HG02870 (cell line): ENCODE measurements around the gene CASZ1.

Experiments used
- ATAC-seq: cut with Tn5 transposase; IDR thresholded peaks from one replicate; pipeline ENCODE4 v1.9.1; 2021; ENCODE audit warnings: mild to moderate bottlenecking, moderate library complexity; ENCODE audit not compliant: unreplicated experiment

The CASZ1 gene

GRCh38 chr1:10796029-10796944 lies at the start of gene CASZ1:
CASZ1 (minus strand) TSS chr1:10796646; CDS start chr1:10693889, 102,757 bp downstream.
- ATAC-seq = no peak

DNA sequence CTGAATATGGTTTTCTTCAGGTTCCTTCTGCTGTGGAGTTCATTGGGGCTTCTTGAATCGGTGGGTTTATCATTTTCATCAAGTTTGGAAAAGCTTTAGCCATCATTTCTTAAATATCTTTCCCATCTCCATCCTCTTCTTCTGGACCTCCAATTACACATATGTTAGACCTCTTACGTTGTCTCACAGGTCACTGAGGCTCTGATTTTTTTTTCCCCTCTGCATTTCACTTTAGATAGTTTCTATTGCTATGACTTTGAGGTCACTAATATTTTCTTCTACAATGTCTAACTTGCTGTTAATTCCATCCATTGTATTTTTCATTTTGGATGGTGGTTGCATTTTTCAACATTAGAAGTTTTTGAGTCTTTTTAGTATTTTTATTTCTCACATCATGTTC lies 47.3 kb upstream of the CASZ1 start:
- no peak for ATAC-seq

- no peak for ATAC-seq
Measured at GRCh38 chr1:10841118-10841517, 44.7 kb upstream of the CASZ1 start.

DNA sequence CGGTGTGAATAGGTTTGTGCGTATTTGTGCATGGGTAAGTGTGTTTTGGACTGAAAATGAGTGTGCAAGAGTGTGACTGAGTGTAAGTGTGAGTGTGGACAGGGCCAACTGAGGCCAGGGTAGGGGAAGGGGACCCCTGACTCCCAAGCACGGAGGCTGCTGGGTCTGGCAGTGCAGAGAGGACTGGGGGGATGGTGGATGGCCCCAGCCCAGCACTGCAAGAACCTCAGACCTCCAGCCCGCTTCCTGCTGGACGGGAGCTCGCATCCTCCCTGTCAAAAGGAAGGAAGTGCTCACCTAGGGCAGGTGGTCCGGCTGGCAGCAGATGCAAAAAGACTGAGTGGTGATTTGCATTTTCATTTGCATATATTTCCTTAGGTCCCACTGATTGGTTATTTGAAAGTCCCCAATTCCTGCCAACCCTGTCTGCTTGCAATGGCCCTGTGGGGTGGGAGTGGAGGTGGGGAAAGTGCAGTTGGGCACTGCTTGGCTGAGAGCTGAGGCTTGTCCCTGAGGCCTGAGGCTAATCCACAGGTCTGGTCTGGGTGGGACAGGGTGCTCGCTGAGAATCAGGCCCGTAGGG lies 42.8 kb upstream of the CASZ1 start:
- no peak for ATAC-seq

DNA sequence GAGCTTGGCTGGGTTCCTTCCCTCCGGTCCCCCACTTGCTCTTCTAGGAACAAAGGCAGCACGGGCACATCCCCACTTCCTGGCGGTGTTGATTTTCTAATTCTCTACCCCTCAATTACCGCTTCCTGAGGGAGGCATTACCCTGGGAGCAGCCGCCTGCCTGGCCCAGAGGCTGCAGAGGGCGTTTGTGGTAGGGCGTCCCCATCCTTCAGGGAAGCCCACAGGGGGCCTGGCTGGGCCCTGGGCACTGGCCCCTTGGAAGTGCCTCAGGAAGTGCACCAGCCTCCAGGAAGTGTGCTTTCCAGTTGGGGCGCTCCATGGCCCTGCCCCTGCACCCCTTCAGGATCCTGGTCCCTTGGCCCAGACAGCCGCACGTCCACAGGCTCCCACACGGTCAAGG lies 42.1 kb upstream of the CASZ1 start:
- ATAC-seq = no peak

- no peak for ATAC-seq
Measured at GRCh38 chr1:10836726-10837125, 40.3 kb upstream of the CASZ1 start.

DNA sequence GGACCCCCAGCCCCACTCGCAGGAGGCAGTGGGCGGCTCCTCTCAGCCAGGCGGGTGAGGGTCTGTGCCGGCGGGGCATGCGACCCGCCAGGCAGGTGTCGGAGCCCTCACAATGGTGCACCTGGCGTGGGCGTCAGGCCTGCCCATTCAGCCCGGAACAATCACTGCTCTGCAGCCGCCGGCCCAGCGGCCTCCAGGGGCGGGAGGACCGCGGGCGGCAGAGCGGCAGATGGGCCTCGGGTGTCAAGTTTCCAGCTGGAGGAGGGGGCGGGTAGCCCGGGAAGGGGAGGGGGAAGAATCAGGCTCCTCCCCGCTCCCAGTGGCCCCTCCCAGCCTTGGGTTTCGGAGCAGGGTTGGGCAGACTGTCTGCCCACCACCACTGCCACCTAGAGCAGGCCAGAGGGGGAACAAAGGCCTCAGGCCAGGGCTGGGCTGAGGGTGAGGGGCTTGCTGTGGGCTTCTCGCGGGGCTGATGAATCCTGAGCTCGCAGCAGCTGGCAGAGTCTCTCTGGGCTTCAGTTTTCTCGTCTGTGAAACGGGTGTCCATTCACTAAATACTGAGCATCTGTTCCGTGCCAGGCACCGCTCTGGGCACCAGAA lies 39.5 kb upstream of the CASZ1 start:
- no peak for ATAC-seq

DNA sequence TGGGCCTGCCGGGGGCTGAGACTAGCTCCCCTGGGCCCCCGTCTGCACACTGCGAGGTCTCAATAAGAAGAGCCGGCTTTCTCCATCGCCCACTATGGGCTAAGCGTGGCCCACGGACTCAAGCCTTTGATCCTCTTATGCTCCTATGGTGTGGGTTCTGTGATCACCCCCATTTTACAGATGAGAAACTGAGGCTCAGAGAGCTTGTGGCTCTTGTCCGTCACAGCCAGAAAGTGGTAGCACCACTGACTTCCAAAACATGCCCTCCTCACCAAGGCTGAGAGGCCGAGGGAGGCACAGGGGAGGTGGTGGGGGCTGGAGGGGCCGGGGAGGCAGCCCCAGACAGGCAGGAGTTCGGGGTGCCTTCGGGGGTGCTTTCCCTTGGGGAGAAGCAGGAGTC lies 39.0 kb upstream of the CASZ1 start:
- no peak for ATAC-seq

- no peak for ATAC-seq
Measured at GRCh38 chr1:10834770-10835412, 38.4 kb upstream of the CASZ1 start.

- no peak for ATAC-seq
Measured at GRCh38 chr1:10833630-10834557, 37.4 kb upstream of the CASZ1 start.

DNA sequence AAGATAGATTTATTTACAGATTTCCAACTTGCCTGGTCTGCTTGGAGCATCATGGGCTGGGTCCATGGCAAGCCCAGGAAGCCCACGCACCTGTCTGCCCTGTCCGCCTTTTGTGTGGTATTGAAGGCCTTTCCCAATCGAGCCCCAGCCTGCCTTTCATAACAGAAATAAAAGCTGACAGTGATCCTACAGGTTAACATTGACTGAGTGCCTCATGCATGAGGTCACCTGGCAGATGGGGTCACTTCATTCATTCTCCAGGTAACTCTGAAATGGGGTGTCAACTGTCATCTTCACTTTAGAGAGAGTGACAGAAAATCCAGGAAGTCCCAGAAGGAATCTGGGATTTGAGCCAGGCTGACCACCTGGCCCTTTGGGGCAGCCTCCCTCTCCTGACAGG lies 36.3 kb upstream of the CASZ1 start:
- ATAC-seq = no peak

- ATAC-seq = no peak
Measured at GRCh38 chr1:10830961-10831668, 34.7 kb upstream of the CASZ1 start.

DNA sequence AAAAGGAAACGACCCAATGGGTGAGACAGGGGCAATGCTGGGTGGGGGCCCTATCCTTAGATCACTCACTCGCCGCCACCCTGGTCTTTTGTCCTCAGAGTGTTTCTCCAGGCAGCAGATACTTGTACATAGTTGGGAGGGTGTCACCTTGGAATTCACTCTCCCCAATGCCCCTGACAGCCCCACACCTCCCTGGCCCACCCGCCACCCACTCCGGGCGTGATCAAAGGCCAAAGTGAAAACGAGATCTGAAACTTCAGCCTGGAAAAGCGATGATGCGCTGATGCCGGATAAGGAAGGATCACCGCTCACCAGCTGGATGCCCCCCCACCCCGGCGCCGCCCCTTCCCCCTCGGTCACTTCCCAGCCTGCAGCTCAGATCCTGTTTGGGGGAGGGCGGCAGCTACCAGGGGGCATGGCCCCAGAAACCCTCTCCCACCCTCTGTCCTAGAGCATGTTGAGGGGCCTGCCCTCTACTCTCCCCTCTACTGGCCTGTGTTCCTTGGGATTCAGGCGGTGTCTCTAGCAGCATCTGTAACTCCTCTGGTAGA lies 33.6 kb upstream of the CASZ1 start:
- ATAC-seq = no peak

DNA sequence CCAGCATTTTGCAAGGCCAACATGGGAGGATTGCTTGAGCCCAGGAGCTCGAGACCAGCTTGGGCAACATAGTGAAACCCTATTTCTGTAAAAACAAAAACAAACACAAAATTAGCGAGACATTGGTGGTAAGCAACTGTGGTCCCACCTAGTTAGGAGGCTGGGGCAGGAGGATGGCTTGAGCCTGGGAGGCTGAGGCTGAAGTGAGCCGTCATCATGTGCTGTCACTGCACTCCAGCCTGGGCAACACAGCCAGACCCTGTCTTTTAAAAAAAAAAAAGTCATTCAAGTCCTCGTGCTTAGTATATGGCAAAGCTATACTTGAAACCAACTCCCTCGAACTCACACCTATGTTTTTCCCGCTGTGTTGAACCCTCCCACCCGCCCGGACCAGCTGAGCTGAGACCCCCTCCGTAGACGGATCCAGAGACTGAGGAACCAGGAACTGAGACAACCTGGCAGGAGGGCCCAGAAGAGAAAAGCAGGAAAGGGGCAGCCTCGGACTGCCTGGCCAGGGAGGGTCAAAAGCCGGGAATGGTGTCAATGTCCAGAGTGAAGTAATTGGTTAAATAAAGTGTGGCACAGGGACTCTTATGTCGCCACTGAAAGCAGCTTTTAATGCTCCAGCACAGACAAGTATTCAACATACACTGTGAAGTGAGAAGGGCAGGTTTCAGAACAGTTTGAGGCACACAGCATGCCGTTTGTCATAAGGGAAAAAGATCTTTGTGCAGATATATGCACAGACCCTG lies 32.8 kb upstream of the CASZ1 start:
- no peak for ATAC-seq

DNA sequence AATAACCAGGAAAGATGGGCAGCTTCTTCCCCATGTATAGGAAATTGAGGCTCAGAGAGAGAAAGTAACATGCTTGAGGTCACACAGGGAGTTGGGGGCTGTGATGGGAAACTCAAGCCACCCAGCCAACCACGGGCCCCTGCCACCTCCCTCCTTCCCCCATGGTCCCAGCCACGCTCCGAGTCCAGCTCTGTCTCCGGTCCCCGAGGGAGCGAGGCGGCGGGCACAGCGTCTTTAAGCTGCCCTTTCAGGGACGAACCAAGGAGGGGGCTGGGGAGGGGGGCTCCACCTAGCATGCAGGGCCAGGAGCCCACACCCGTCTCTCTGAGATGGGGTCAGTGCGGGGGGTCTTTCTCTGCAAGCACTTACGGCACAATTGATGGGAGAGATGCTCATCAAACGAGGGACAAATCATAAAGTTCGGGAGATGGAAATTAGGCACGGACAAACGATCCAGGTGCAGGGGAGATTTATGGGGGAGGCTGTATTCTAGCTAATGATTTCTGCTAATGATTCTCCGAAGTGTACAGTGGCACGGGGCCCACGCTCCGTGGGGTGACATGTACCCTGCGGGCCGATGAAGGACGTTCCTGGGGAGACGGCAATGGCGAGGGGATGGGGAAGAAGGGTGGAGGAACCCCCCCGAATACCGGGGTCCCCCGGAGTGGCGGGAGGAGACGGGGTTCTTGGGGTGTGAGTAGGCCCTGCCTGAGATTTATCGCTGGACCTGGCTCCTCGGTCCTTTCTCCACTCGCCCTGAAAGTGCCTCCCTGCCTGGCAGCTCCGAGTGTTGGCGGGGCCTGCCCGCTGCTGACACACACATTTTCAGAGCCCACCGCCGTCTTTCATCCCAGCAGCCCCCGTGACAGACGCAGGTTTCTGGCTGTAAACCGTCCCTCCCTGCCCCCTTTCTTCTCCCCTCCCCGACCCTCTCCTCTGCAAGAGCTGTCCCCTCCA lies 31.2 kb upstream of the CASZ1 start:
- ATAC-seq = no peak

DNA sequence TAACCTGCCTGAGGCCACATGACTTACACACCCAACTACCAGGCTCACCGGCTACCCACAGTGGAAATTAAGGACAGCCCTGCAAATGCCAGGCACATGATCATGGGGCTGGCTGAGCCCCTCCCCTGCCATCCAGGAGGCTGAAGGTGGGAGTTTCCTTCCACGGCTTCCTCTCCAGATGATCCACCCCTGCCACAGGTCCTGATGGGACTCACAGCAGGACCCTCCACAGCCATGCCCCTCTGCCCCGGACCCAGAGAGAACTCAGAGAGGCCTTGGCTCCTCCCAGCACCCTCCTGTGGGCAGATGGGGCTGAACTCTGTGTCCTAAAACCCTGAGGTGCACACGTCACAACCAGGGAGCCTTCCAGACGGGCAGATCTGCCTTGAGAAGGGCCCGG lies 29.1 kb upstream of the CASZ1 start:
- ATAC-seq = no peak

DNA sequence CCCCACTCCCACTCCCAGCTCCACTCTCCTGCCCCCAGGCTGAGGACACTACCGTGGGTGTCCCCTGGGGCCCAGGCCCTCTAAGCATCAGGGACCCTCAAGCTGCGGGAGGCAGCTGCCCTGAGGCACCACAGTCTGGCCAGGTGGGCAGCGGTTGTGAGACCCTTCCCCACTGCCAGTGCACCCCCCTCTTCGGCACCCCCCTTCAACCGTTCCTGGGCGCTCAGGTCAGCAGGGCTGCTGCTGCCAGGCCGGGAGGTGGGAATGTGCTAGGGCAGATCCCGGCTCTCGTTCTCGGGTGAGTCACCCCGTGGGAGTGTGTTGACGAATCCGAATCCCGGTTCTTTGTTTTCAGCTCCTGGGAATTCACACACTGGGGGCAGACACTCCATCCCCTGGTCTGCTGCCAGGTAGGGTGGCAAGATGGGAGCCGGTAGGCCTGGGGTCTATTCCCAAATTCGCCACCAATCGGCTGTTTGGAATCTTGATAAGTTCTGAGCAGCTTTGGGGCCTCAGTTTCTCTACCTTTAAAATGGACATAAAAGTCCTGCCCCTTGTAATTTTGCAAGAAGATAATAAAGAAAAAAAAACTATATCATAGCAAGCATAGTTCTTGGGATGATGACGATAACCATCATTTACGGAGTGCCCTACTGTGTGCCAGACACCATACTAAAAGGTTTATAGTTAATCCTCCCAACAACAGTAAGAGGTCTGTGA lies 28.5 kb upstream of the CASZ1 start:
- ATAC-seq = no peak
